Tongue (tissue), 2 donors: ENCODE data around the gene OAF. TPM values are rescaled to one million over a fixed set of nuclear protein-coding genes. Genes with fewer than 3 reads are reported as not detected.
"Not testable (repeated sequence)": the region's sequence is repeated elsewhere in the genome, so short reads cannot be mapped to it uniquely, and the experiment has no call there.

ENCODE experiments used
- DNase-seq: peaks from one replicate; pipeline ENCODE4 v3.0.0-alpha.2; 2015
- total RNA-seq: library from RNA; depleted of rRNA; stranded (reverse); fragments of >200 nt; gene quantifications from one replicate; pipeline ENCODE4 v1.2.3, GENCODE V29; 2014

OAF gene
- total RNA-seq, 1 donor from 2014 or later, result 43.3 TPM

DNA sequence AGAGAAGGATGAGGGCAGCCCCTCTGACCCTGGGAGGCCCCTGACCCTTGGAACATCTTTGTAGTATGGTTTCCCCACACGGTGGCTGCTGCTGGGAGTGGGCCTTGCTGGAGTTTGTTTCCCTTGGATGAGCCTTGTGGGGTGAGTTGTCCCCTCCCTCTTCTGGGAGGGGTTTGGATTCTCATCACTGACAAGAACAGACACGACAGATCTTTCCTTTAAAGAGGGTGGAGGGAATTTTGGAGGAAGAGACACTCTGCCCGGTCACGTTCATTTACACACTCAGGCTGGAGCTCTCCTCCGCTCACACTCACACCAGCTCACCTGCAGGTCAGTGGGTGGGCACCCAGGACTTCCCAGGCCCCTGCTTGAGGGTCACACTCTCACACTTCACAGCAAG is 60.8 kb downstream of the OAF start:
- DNase-seq, result no peak

DNA sequence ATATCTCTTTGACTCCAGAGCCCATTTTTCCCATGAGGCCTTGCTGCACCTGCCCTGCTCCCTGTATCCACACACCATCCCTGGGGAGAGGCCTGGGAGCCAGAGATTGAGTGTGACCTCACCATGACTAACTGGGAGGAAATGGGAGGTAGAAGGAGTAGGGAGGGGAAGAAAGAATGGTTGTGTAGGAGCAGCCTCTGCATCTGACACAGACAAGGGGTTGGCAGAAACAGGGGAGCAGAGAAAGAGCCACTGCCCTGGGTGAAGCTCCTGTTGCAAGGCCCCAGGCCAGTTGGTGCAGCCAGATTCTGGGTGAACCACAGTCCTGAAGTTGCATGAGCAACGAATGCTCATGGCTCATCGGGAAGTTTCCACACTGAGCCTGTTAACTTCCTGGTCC is 61.5 kb downstream of the OAF start:
- no peak for DNase-seq

DNA sequence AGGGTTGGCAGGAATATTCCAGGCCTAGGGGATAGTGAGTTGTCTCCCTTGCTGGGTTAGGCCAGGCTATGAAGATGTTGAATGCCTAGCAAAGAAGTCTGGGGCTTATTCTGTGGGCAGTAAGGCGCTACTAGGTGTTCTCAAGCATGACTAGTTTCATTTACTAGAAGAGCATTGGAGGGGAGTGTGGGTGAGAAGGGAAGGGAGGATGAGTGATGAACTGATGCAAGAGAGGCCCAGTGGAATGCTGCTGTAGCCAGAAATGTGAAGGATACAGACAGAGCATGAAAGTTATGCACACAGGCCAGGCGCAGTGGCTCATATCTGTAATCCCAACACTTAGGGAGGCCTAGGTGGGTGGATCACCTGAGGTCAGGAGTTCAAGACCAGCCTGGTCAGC is 62.6 kb downstream of the OAF start:
- no peak for DNase-seq

DNA sequence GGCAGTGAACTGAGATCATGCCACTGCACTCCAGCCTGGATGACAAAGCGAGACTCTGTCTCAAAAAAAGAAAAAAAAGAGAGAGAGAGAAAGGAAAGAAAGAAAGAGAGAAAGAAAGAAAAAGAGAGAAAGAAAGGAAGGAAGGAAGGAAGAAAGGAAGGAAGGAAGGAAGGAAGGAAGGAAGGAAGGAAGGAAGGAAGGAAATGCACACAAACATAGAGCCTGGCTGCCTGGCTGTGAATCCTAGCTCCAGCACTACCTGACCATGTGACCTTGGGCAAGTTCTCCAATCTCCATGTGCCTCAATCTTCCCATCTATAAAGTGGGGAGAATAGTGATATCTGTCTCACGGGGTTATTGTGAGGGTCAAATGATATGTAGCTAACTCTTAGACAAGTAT is 63.1 kb downstream of the OAF start:
- not testable (repeated sequence) for DNase-seq

DNA sequence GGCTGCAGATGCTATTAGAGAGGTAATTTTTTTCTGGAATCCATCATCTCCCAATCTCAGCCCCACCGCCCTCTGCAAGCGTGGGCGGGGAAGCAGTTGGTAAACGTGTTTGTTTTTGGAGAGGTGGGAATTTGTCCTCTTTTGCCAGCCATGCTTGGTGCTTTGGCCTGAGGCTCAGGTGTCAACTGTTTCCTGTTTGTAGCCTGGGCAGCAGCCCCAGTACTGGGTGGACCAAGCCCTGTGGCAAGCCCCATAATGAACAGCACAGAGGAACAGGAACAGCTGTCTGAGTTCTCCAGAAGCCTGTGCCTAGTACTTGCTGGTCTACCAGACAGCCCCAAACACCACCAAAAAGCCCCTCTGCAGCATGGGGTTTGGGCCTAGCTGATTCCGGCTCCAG is 68.7 kb downstream of the OAF start:
- no peak for DNase-seq

Other genes starting within 250 kb of the OAF start
- 192 TPM for gene TRIM29, start 72.9 kb upstream of the OAF start, total RNA-seq
- 2.1 TPM for gene POU2F3, start 29.1 kb downstream of the OAF start, total RNA-seq
- gene TLCD5, start 114.3 kb downstream of the OAF start, total RNA-seq, result 9.4 TPM
- gene ARHGEF12, start 125.4 kb downstream of the OAF start, total RNA-seq, result 134 TPM